Measurements from ENCODE around the gene NR1H2.

DNA sequence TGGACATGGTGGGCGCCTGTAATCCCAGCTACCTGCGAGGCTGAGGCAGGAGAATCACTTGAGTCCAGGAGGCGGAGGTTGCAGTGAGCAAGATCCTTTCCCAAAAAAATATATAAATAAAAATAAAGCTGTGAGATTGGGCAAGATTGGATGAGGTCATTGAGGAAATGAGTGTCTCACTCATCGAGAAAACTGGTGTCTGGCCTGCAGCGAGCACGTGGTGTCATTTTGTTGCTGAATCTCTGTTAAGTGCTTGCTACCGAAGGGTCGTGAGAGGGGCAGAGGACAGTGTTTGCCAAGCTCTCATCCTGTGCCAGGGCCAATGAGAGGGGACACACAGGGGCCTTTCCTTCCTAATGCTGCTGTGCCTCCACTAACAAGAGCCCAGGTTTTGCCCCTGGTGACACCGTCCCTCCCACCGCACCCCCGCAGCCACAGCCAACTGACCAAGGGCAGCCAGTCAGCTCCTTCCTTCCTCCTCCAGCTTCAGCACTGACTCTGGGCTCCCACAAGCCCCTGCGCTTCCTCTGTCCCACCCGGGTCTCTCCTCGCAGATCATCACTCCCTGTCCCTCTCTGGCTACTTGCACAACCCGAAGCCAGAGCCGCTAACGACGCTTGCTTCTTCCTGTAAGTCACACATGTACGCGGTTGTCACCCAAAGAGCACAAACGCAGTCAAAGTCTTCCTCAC is 11.1 kb downstream of the NR1H2 start:
- TF ChIP-seq, protein P1, sequence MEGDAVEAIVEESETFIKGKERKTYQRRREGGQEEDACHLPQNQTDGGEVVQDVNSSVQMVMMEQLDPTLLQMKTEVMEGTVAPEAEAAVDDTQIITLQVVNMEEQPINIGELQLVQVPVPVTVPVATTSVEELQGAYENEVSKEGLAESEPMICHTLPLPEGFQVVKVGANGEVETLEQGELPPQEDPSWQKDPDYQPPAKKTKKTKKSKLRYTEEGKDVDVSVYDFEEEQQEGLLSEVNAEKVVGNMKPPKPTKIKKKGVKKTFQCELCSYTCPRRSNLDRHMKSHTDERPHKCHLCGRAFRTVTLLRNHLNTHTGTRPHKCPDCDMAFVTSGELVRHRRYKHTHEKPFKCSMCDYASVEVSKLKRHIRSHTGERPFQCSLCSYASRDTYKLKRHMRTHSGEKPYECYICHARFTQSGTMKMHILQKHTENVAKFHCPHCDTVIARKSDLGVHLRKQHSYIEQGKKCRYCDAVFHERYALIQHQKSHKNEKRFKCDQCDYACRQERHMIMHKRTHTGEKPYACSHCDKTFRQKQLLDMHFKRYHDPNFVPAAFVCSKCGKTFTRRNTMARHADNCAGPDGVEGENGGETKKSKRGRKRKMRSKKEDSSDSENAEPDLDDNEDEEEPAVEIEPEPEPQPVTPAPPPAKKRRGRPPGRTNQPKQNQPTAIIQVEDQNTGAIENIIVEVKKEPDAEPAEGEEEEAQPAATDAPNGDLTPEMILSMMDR (conservative IDR thresholded peaks at IDR 0.05 in 1 of 2, IDR thresholded peaks at IDR 0.05 in 1 of 2; ENCODE audit: extremely low read depth in 1 of 2, insufficient read depth in 1 of 2, low read depth in 1 of 2, low read length in 2 of 2) = no peak
- no peak for TF ChIP-seq EZH2 (IDR thresholded peaks at IDR 0.05; ENCODE audit: borderline replicate concordance, low read length)
